ENCODE measurements around the gene C10orf90.

The C10orf90 gene

GRCh38 chr10:126632705-126633104 is 37.8 kb downstream of the C10orf90 start:
- no peak for DNase-seq (ENCODE audit: low read depth)

- DNase-seq (ENCODE audit: low read depth): no peak
Measured at GRCh38 chr10:126629925-126630624, 40.4 kb downstream of the C10orf90 start.

- DNase-seq (ENCODE audit: low read depth): no peak
Measured at GRCh38 chr10:126628746-126629145, 41.7 kb downstream of the C10orf90 start.

GRCh38 chr10:126621846-126622245 is 48.6 kb downstream of the C10orf90 start:
- no peak for DNase-seq (ENCODE audit: low read depth)

- DNase-seq (ENCODE audit: low read depth): no peak
Measured at GRCh38 chr10:126618466-126618865, 52.0 kb downstream of the C10orf90 start.

- DNase-seq (ENCODE audit: low read depth): no peak
Measured at GRCh38 chr10:126617733-126618132, 52.8 kb downstream of the C10orf90 start.

GRCh38 chr10:126617208-126617607 is 53.3 kb downstream of the C10orf90 start:
- no peak for DNase-seq (ENCODE audit: low read depth)

GRCh38 chr10:126616737-126617136 is 53.8 kb downstream of the C10orf90 start:
- no peak for DNase-seq (ENCODE audit: low read depth)

- no peak for DNase-seq (ENCODE audit: low read depth)
Measured at GRCh38 chr10:126611303-126611702, 59.2 kb downstream of the C10orf90 start.

- no peak for DNase-seq (ENCODE audit: low read depth)
Measured at GRCh38 chr10:126609566-126609965, 60.9 kb downstream of the C10orf90 start.

GRCh38 chr10:126599949-126600682 is 70.4 kb downstream of the C10orf90 start:
- no peak for DNase-seq (ENCODE audit: low read depth)

GRCh38 chr10:126598009-126598408 is 72.5 kb downstream of the C10orf90 start:
- no peak for DNase-seq (ENCODE audit: low read depth)

- DNase-seq (ENCODE audit: low read depth): no peak
Measured at GRCh38 chr10:126597211-126597610, 73.3 kb downstream of the C10orf90 start.

GRCh38 chr10:126596472-126597016 is 73.9 kb downstream of the C10orf90 start:
- DNase-seq (ENCODE audit: low read depth): no peak

GRCh38 chr10:126595160-126595559 is 75.3 kb downstream of the C10orf90 start:
- DNase-seq (ENCODE audit: low read depth): no peak

GRCh38 chr10:126593968-126594701 is 76.4 kb downstream of the C10orf90 start:
- no peak for DNase-seq (ENCODE audit: low read depth)

GRCh38 chr10:126592901-126593300 is 77.6 kb downstream of the C10orf90 start:
- no peak for DNase-seq (ENCODE audit: low read depth)

GRCh38 chr10:126588024-126588423 is 82.5 kb downstream of the C10orf90 start:
- DNase-seq (ENCODE audit: low read depth): no peak

GRCh38 chr10:126586878-126587277 is 83.6 kb downstream of the C10orf90 start:
- DNase-seq (ENCODE audit: low read depth): no peak

- DNase-seq (ENCODE audit: low read depth): no peak
Measured at GRCh38 chr10:126586128-126586527, 84.4 kb downstream of the C10orf90 start.

GRCh38 chr10:126585249-126586017 is 85.1 kb downstream of the C10orf90 start:
- no peak for DNase-seq (ENCODE audit: low read depth)

GRCh38 chr10:126584836-126585235 is 85.7 kb downstream of the C10orf90 start:
- no peak for DNase-seq (ENCODE audit: low read depth)

Measured in activated T-cell treated with anti-CD3 and anti-CD28 coated beads for 1 hour (primary cell).